22Rv1 (cell line): ENCODE results near the gene SERPINB7.

Experiments used
- ZFX ChIP-seq: fragments of 450-650 bp; IDR thresholded peaks from 2 replicates; pipeline ENCODE4 v1.6.1; 2017; ENCODE audit warnings: antibody characterized with exemption, borderline replicate concordance
- TF ChIP-seq, protein P1 (sequence below): fragments of 450-650 bp; IDR thresholded peaks from 2 replicates; pipeline ENCODE4 v1.5.1; 2017; ENCODE audit warnings: mild to moderate bottlenecking

DNA sequence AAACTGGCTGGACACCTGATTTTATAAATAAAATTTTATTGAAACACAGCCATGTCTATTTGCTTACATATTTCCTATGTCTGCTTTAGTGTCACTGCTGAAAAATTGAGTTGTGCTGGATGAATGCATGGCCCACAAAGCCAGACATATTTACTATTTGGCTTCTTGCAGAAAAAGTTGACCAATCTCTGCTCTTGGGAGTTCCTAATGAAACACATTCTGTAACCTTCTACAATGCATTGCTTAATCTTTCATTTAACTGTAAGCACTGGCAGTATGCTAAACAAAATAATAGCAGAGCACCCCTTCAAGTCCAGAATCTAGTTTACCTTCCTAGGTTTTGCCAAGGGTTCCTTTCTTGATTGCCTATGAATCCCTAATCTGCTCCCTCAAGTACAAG lies 17.7 kb upstream of the SERPINB7 start:
- TF ChIP-seq, protein P1, sequence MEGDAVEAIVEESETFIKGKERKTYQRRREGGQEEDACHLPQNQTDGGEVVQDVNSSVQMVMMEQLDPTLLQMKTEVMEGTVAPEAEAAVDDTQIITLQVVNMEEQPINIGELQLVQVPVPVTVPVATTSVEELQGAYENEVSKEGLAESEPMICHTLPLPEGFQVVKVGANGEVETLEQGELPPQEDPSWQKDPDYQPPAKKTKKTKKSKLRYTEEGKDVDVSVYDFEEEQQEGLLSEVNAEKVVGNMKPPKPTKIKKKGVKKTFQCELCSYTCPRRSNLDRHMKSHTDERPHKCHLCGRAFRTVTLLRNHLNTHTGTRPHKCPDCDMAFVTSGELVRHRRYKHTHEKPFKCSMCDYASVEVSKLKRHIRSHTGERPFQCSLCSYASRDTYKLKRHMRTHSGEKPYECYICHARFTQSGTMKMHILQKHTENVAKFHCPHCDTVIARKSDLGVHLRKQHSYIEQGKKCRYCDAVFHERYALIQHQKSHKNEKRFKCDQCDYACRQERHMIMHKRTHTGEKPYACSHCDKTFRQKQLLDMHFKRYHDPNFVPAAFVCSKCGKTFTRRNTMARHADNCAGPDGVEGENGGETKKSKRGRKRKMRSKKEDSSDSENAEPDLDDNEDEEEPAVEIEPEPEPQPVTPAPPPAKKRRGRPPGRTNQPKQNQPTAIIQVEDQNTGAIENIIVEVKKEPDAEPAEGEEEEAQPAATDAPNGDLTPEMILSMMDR = no peak
- TF ChIP-seq ZFX = no peak
